Hepatocyte (in vitro differentiated cells): Measurements from ENCODE around the gene PCDHGB4. TPM values are rescaled to one million over a fixed set of nuclear protein-coding genes. Genes with fewer than 3 reads are reported as not detected.

Experiments
- DNase-seq: peaks from one replicate; pipeline ENCODE4 v3.0.0-alpha.2; 2016; ENCODE audit warnings: low spot score
- H2AFZ ChIP-seq: fragments of 200-600 bp; sonication (generic); 2 replicates; pipeline ENCODE4 v1.6.0; 2016; ENCODE audit warnings: antibody characterized with exemption, mild to moderate bottlenecking
- H3K27ac ChIP-seq: fragments of 200-600 bp; sonication (generic); 2 replicates; pipeline ENCODE4 v1.5.1; 2016; ENCODE audit warnings: mild to moderate bottlenecking
- H3K27me3 ChIP-seq: fragments of 200-600 bp; sonication (generic); 2 replicates; pipeline ENCODE4 v1.6.1; 2016
- H3K36me3 ChIP-seq: fragments of 200-600 bp; sonication (generic); replicated peaks from 2 replicates; pipeline ENCODE4 v1.5.1; 2016; ENCODE audit warnings: low read depth; ENCODE audit not compliant: insufficient read depth
- H3K4me1 ChIP-seq: fragments of 200-600 bp; sonication (generic); 2 replicates; pipeline ENCODE4 v1.5.1; 2016; ENCODE audit warnings: mild to moderate bottlenecking, moderate library complexity; ENCODE audit not compliant: insufficient read depth
- H3K4me2 ChIP-seq: fragments of 200-600 bp; sonication (generic); 2 replicates; pipeline ENCODE4 v1.6.0; 2016
- H3K4me3 ChIP-seq: fragments of 200-600 bp; sonication (generic); 2 replicates; pipeline ENCODE4 v1.5.1; 2016; ENCODE audit warnings: mild to moderate bottlenecking
- H3K79me2 ChIP-seq: fragments of 200-600 bp; sonication (generic); 2 replicates; pipeline ENCODE4 v1.6.0; 2017; ENCODE audit warnings: mild to moderate bottlenecking
- H3K9me2 ChIP-seq: fragments of 200-600 bp; sonication (generic); replicated peaks from 2 replicates; pipeline ENCODE4 v1.6.0; 2017; ENCODE audit warnings: mild to moderate bottlenecking; ENCODE audit not compliant: insufficient read depth
- H3K9me3 ChIP-seq: fragments of 200-600 bp; sonication (generic); 2 replicates; pipeline ENCODE4 v1.5.1; 2016; ENCODE audit warnings: low read depth, mild to moderate bottlenecking
- H4K20me1 ChIP-seq: fragments of 200-600 bp; sonication (generic); 2 replicates; pipeline ENCODE4 v1.6.0; 2016; ENCODE audit warnings: mild to moderate bottlenecking; ENCODE audit not compliant: insufficient read depth, poor library complexity, severe bottlenecking
- CTCF ChIP-seq: fragments of 200-600 bp; sonication (generic); IDR thresholded peaks from 2 replicates; pipeline ENCODE4 v1.5.1; 2016; ENCODE audit warnings: antibody characterized with exemption, mild to moderate bottlenecking; ENCODE audit not compliant: poor library complexity
- EZH2 ChIP-seq: fragments of 200-600 bp; sonication (generic); IDR thresholded peaks from 2 replicates; pipeline ENCODE4 v1.6.1; 2016; ENCODE audit warnings: antibody characterized with exemption, mild to moderate bottlenecking, borderline replicate concordance
- EZH2phosphoT487 ChIP-seq: fragments of 200-600 bp; sonication (generic); IDR thresholded peaks from one replicate; pipeline ENCODE4 v1.6.1; 2018; ENCODE audit warnings: antibody characterized with exemption, mild to moderate bottlenecking, low read depth, moderate library complexity; ENCODE audit not compliant: unreplicated experiment, severe bottlenecking
- WGBS: methylation state at CpG from one replicate; pipeline ENCODE4 v1.1.6; 2016; ENCODE audit warnings: low lambda C conversion rate; ENCODE audit errors: missing lambda C conversion rate; 5-methylcytosine and 5-hydroxymethylcytosine counted together
- polyA plus RNA-seq: library from polyadenylated mRNA; unstranded; fragments of >200 nt; fragmentation: Nextera tagmentation; extraction: Ambion mirVana; gene quantifications from 2 replicates; pipeline ENCODE4 v1.2.1, GENCODE V29; 2016
- total RNA-seq: library from RNA; depleted of rRNA; stranded (reverse); fragments of >200 nt; gene quantifications from 2 replicates; pipeline ENCODE4 v1.2.3, GENCODE V29; 2014

PCDHGB4 gene
- total and polyA plus RNA-seq, 2 experiments from 2014 or later = 17.9 to 20.0 TPM

- Histone ChIP-seq H3K27me3 (no peaks in the 10 kb centered on the region), H3K79me2 (no peaks in the 10 kb centered on the region), H3K36me3 (no peaks in the 10 kb centered on the region), H2AFZ (no peak overlapping the region), H3K4me3 (no peak overlapping the region), H3K4me2 (no peak overlapping the region), H3K4me1 (no peaks in the 10 kb centered on the region), H3K9me3 (peaks cover 1% of the 10 kb centered on the region), H3K9me2 (no peaks in the 10 kb centered on the region), H3K27ac (no peak overlapping the region), H4K20me1 (no peaks in the 10 kb centered on the region)
- no peak for DNase-seq
- WGBS = 96% methylated on average over 21 of the region's 21 CpGs
- no peak for TF ChIP-seq CTCF
These were observed 4.2 kb upstream of the PCDHGB4 start for GRCh38 chr5:141383345-141383744.

GRCh38 chr5:141384471-141385267 is 2.8 kb upstream of the PCDHGB4 start:
- Histone ChIP-seq H4K20me1 (no peaks in the 10 kb centered on the region), H3K27ac (no peak overlapping the region), H3K4me2 (no peak overlapping the region), H3K9me3 (peaks cover 12% of the 10 kb centered on the region), H3K4me3 (no peak overlapping the region), H3K27me3 (no peaks in the 10 kb centered on the region), H3K36me3 (no peaks in the 10 kb centered on the region), H3K4me1 (no peaks in the 10 kb centered on the region), H3K79me2 (no peaks in the 10 kb centered on the region), H2AFZ (no peak overlapping the region), H3K9me2 (no peaks in the 10 kb centered on the region)
- TF ChIP-seq CTCF (no peak), EZH2 (no peak), EZH2phosphoT487 (no peak)
- 94% methylated on average over 40 of the region's 43 CpGs for WGBS
- no peak for DNase-seq

GRCh38 chr5:141388661-141389060 is 1.2 kb downstream of the PCDHGB4 start:
- H2AFZ ChIP-seq = no peak overlapping the region
- H4K20me1 ChIP-seq = no peaks in the 10 kb centered on the region
- TF ChIP-seq CTCF (no peak), EZH2 (no peak), EZH2phosphoT487 (no peak)
- H3K9me3 ChIP-seq = peaks cover 37% of the 10 kb centered on the region
- WGBS = 94% methylated on average over 10 of the region's 10 CpGs
- no peak for DNase-seq
- no peak overlapping the region for H3K4me3 ChIP-seq
- no peaks in the 10 kb centered on the region for H3K79me2 ChIP-seq
- H3K4me2 ChIP-seq = no peak overlapping the region
- H3K4me1 ChIP-seq = no peaks in the 10 kb centered on the region
- no peaks in the 10 kb centered on the region for H3K36me3 ChIP-seq
- H3K27ac ChIP-seq = no peak overlapping the region
- no peaks in the 10 kb centered on the region for H3K27me3 ChIP-seq
- H3K9me2 ChIP-seq = no peaks in the 10 kb centered on the region
